ENCODE results near the gene WDR27.
A peak's percentile ranks its signal among the peaks of the same experiment; 100 is the strongest.
"Not testable (repeated sequence)": the region's sequence is repeated elsewhere in the genome, so short reads cannot be mapped to it uniquely, and the experiment has no call there.

Gene WDR27

DNA sequence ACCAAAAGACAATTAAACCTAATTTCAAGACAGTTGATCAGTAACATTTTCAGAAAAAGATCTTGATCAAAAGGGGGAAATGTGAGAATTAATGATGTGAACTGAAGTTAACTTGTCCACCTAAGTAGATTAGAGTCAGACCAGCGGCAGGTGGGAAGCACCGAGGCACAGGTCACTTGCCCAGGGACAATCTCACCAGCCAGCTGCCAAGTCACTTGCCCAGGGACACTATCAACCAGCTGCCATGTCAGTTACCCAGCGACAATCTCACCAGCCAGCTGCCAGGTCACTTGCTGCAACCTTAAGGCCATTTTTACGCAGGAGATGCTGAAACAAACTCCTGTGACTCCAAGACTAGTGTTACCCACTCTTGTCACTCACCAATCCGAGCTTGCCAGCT, 260.5 kb downstream of the WDR27 start:
- no peak for DNase-seq (ENCODE audit: low read depth)
- H3K4me3 ChIP-seq (ENCODE audit: low read depth, low read length): no peak overlapping the region
- TF ChIP-seq, protein P1, sequence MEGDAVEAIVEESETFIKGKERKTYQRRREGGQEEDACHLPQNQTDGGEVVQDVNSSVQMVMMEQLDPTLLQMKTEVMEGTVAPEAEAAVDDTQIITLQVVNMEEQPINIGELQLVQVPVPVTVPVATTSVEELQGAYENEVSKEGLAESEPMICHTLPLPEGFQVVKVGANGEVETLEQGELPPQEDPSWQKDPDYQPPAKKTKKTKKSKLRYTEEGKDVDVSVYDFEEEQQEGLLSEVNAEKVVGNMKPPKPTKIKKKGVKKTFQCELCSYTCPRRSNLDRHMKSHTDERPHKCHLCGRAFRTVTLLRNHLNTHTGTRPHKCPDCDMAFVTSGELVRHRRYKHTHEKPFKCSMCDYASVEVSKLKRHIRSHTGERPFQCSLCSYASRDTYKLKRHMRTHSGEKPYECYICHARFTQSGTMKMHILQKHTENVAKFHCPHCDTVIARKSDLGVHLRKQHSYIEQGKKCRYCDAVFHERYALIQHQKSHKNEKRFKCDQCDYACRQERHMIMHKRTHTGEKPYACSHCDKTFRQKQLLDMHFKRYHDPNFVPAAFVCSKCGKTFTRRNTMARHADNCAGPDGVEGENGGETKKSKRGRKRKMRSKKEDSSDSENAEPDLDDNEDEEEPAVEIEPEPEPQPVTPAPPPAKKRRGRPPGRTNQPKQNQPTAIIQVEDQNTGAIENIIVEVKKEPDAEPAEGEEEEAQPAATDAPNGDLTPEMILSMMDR (conservative IDR thresholded peaks at IDR 0.05; ENCODE audit: low read depth, low read length): no peak

DNA sequence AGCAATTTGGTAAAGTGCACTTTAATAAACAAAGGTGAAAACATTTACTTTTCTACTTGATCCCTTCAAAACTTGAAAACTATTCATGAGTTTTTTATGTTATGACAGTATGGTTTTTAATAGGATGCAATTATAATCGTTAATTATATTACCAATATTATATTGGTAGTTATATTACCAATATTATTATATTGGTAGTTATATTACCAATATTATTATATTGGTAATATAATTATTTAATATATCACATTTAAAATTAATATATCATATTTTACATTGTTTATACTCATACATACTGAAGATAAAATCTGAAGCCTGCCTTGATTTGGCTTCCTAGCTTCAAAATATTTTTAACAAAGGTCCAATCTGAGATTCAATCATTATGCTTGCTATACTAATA, 262.1 kb downstream of the WDR27 start:
- no peak overlapping the region for H3K4me3 ChIP-seq (ENCODE audit: low read depth, low read length)
- TF ChIP-seq, protein P1 (conservative IDR thresholded peaks at IDR 0.05; ENCODE audit: low read depth, low read length): no peak
- DNase-seq (ENCODE audit: low read depth): no peak

DNA sequence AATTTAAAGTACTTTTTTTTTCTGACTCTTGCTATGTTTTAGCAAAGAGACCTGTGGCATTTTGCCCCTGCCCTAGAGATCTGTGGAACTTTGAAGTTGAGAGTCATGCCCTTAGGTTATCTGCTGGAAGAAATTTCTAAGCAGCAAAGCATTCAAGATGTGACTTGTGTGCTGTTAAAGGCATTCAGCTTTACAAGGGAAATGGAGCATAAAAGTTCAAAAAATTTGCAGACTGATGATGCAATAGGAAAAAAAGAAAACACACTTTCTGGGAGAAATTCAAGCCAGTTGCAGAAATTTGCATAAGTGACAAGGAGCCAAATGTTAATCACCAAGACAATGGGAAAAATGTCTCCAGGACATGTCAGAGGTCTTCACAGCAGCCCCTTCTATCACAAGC, 267.3 kb downstream of the WDR27 start:
- H3K4me3 ChIP-seq (ENCODE audit: low read depth, low read length): not testable (repeated sequence)
- peak; percentile 31 for DNase-seq (ENCODE audit: low read depth)

DNA sequence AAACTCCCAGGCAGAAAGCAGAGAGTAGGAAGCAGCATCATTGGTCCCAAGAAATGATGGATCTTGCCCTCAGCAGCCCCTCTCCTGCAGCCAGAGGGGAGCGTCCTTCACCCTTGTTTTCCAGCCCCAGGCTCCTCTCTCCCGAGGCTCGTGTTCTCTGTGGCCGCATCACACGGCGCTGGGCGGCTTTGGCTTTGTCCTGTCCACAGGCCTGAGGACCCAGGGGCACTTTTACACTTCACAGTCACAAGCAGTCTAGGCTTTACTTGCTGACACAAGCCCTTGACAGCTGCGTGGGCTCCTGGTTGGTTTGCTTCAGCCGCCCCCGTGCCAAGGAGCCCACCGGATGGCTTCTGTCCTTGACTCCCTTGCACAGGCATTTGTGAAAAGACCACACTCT, 272.8 kb downstream of the WDR27 start:
- DNase-seq (ENCODE audit: low read depth): no peak
- H3K4me3 ChIP-seq (ENCODE audit: low read depth, low read length): no peak overlapping the region
- TF ChIP-seq, protein P1 (conservative IDR thresholded peaks at IDR 0.05; ENCODE audit: low read depth, low read length): no peak

DNA sequence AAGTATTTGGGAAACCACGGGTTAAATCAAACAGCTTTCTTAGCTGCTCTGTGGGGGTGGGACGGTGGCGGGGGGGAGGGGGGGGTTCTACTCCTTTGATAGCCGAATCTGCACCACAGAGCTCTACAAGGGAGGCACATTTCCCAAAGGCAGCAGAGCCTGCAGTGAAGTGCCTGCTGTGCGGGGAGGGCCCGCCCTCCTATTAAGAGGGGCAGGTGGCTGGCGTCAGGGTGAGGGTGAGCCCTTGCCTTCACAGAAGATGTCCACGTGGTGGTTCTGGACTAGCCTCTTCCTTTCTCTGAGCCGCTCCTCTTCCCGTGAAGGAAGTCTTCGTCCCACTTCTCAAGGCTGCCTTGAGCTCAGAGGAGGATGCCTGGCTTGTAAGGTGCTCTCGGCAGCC, 273.3 kb downstream of the WDR27 start:
- no peak overlapping the region for H3K4me3 ChIP-seq (ENCODE audit: low read depth, low read length)
- peak; percentile 65 for DNase-seq (ENCODE audit: low read depth)
- TF ChIP-seq, protein P1 (conservative IDR thresholded peaks at IDR 0.05; ENCODE audit: low read depth, low read length): no peak

DNA sequence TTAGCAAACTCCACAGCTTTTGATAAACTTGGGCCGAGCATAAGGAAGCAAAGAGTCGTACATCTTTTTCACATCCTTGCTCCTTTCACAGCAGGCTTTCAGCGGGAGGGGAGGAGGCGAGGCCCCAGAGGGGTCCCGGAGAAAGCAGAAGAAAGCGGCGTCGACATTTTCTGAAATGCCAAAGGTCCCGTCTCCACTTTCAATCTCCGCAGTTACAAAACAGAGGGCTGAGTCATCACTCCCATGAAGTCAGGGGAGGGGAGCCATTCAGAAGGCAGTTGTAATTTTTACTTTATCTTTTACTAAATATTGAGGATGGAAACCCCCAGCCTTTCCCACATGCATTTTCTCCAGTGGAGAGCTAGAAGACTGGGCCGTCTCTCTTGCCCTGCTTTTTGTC, 274.0 kb downstream of the WDR27 start:
- TF ChIP-seq, protein P1 (conservative IDR thresholded peaks at IDR 0.05; ENCODE audit: low read depth, low read length): no peak
- DNase-seq (ENCODE audit: low read depth): peak; percentile 94

DNA sequence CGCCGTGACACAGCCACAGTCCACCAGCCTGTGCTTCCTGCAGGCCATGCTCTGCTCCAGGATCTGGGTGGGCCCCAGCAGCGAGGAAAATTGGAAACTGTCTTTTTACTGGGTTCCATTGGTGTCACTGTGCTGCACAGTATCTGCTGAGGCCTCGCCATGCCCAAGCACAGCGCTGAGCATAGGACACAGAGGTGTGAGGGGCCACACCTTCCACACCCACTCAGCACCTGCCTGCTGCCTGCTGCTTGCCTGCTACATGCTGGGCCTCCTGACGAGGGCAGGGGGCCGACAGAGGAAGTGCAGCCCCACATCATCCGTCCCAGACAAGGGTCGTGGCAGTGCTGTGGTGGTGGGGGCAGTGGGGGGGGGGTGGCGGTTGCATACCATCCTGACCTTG, 275.2 kb downstream of the WDR27 start:
- DNase-seq (ENCODE audit: low read depth): no peak
- TF ChIP-seq, protein P1 (conservative IDR thresholded peaks at IDR 0.05; ENCODE audit: low read depth, low read length): no peak

More for the DNA sequence above, 274.0 kb downstream of the WDR27 start:
- no peak overlapping the region for H3K4me3 ChIP-seq (ENCODE audit: low read depth, low read length)

More for the DNA sequence above, 275.2 kb downstream of the WDR27 start:
- no peak overlapping the region for H3K4me3 ChIP-seq (ENCODE audit: low read depth, low read length)
